GM21515 (cell line): Measurements from ENCODE around the gene CERS5.
"Not testable (repeated sequence)": the region's sequence is repeated elsewhere in the genome, so short reads cannot be mapped to it uniquely, and the experiment has no call there.

Source experiments
- ATAC-seq: cut with Tn5 transposase; IDR thresholded peaks from one replicate; pipeline ENCODE4 v1.9.1; 2021; ENCODE audit not compliant: unreplicated experiment

The CERS5 gene

GRCh38 chr12:50104417-50105366 is 62.5 kb downstream of the CERS5 start:
- no peak for ATAC-seq

DNA sequence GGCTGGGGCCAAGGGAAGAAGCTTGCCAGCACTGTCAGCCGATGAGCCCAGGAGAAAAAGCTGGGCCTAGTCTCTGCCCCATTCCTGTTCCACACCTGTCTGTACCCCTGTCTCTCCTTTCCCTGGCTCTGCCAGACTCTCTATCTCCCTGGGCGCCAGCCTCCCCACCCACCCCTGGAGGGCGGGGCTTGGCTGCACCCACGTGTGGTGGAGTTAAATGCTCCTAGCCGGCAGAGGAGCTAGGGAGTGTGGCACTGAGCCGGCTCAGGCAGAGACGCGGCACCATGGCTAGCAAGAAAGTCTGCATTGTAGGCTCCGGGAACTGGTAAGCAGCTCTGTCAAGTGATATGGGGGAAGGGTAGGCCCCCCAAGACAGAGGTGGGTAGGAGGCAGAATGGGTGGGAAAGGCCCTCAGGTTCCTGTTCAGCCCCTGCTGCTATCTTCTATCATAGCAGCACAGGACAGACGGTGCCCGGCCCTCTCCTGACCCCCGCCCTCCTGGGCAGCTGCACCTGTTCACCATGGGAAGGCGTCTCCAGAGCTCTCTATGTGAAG is 63.3 kb downstream of the CERS5 start, which contains the start of gene GPD1:
TSS of gene GPD1 (plus strand) at position 242 of the 555 bp plus-strand sequence. CDS start at position 285, 43 bp downstream.
- ATAC-seq, result no peak

DNA sequence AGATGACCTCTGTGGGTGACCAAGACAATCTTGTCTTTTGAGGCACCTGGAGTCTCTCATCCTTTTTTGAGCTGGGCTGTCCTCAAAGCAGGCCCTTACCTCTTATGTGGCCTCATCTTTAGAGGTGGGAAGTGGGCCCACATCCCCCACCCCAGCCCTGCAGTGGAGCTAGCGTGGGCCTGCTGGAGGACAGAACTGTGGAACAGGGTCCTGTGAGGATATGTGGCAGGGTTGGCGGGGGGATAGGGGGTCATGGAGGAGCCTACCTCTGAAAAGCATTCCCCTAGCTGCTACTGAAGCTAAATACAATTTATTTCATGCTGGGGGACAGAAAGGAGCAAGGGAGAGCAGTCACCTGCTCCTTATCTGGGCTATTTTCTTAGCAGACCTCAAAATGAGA is 63.8 kb downstream of the CERS5 start:
- no peak for ATAC-seq

- no peak for ATAC-seq
Measured at GRCh38 chr12:50102646-50103309, 64.4 kb downstream of the CERS5 start.

DNA sequence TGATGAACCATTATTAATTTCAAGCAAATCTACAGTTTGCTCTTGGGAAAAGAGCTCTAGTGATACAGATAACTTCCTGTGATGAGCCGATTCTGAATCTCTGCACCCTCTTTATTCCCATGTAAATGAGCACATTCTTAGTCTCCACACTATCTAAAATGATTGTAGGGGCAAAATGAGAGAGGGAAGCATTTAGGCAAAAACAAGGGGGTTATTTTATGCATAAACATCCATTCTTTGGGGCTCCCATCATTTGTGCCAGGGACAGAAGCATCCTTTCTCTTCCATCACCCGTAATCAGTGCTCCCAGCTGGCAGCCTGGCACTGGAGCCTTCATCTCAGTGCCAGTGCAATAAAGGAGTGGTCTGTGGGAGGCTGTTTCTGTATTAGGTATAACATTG is 65.0 kb downstream of the CERS5 start:
- no peak for ATAC-seq

- ATAC-seq, result no peak
Measured at GRCh38 chr12:50101663-50102062, 65.5 kb downstream of the CERS5 start.

DNA sequence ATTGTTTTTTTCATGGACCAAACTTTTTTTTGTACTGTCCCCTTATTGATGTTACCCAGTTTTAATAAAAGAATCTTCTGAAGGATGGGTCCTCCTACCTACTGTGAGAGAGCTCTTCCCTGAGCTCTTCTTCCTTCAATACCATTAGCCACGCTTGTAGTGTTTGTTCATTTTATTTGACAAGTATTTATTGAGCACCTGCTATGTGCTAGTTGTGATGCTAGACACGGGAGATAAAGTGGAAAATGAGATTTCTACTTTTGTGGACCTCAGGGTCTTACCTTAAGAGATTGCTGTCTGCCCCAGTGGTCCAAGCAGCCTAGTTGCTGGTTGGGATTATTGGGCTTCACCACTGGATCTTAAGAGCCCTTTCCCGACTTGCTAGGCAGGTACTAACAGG is 66.6 kb downstream of the CERS5 start:
- no peak for ATAC-seq

DNA sequence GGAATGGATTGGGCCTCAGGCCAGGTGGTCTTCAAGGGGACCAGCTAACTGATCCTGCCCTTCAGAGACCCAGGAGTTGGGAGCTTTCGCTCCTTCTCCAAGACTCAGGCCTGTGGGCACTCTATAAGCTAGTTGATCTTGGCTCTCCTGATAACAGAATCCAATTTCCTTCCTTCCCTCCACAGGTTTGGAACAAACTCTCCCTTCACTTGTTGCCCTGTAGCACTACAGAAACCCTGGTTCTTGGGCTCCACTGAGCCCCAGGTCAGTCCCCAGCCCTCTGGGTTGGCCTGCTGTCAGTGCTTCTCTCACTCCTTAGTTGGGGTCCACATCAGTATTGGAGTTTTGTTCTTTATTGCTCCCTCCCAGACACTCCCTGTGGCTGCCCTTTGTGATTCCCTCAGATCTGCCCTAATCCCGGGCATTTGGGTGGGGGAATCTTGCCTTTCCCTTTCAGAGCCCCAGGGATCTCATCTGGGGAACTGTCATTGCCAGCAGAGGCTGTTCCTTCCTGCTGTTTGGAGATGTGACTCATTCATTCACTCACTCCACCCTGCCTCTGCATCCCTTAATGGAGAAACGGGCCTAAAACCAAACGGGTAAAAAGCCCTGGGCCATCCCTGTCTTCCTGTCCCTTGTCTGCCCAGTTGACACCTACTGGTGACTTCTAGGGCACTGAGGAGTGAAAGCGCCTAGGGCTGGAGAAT is 67.7 kb downstream of the CERS5 start:
- ATAC-seq, result no peak

DNA sequence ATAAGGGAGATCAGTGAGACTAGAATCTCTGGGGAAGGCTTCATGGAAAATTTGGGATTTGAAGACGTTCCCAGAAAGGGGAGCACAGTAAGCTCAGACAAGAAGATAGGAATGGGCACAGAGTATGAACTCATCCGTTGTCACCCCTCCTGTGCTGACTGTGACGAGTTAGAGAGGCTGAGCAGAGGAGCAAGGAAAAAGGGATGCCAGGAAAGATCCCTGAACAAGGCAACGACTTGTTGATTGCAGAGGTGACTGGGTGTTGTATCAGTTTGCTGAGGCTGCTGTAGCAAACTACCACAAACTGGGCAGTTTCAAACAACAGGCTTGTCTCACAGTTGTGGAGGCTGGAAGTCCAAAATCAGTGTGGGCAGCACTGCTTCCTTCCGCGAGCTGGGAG is 69.2 kb downstream of the CERS5 start:
- no peak for ATAC-seq

GRCh38 chr12:50090391-50090790 is 76.8 kb downstream of the CERS5 start:
- ATAC-seq, result no peak

- ATAC-seq, result no peak
Measured at GRCh38 chr12:50089730-50090129, 77.4 kb downstream of the CERS5 start.

DNA sequence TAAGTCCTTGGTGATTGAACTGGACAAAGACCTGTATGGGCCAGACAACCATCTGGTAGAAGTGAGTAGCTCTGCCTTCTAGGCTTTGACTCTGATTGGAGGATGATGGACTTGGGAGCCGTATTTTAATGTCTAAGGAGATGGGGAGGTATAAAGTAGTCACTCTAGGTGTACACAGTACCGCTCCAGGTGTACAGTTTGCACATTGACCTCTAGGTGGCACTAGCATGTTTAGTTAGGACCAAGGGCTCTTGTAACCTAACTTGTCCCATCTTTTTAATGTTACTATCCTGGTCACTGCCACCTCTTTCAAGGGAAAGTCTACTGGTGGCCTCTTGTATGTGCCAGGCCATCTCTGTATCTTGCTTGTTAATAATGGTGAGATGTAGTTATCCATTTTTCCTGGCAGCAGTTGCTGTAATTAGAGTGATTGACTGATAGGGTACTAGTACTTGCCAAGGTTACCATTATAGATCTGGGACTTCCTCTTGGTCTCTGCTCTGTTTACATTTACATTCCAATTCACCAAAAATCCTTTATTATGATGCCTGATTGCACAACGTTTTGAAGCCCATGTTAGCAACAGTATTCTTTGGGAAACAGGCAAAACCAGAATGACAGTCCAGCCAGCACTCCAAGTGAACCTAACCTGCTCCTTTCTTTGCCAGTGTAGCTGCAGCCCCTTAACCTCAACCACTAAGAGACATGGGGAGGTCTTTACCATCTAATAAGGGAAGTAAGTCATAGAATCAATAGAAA is 78.4 kb downstream of the CERS5 start:
- no peak for ATAC-seq

DNA sequence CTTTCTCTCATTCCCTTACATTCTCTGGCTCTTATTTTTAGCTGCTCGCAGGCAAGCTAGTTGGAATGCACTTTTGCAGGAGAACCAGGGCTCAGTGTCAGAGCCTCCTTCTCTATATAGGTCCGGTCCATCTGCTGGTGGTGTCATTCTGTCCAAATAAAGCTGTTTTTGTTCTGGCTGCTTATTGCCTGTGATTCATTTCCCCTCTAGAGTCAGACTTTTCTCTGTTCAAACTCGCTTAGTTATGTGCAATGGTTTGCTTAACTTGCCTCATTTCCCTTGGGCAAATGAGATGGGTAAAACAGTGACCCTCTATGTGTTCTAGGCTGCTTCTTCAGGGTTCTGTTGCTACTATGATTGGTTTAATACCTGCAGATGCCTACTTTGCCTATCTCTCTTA is 79.2 kb downstream of the CERS5 start:
- ATAC-seq, result no peak

DNA sequence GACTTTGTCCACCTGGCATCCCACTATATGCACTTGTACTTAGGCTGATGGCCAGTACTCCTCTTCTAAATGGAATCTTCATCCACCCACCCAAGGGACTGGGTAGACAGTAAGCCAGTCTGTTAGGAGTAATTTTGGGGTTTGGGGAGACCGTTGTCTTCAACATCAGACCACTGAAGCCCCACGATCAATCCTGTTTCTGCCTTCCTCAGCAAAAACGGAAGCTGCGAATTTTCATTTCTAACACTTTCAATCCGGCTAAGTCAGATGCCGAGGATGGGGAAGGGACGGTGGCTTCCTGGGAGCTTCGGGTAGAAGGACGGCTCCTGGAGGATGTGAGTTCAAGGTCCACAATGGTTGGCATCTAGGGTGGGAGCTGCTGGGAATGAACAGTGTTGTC is 80.0 kb downstream of the CERS5 start:
- no peak for ATAC-seq

- ATAC-seq, result no peak
Measured at GRCh38 chr12:50086148-50086547, 81.0 kb downstream of the CERS5 start.

- no peak for ATAC-seq
Measured at GRCh38 chr12:50085615-50086072, 81.5 kb downstream of the CERS5 start.

DNA sequence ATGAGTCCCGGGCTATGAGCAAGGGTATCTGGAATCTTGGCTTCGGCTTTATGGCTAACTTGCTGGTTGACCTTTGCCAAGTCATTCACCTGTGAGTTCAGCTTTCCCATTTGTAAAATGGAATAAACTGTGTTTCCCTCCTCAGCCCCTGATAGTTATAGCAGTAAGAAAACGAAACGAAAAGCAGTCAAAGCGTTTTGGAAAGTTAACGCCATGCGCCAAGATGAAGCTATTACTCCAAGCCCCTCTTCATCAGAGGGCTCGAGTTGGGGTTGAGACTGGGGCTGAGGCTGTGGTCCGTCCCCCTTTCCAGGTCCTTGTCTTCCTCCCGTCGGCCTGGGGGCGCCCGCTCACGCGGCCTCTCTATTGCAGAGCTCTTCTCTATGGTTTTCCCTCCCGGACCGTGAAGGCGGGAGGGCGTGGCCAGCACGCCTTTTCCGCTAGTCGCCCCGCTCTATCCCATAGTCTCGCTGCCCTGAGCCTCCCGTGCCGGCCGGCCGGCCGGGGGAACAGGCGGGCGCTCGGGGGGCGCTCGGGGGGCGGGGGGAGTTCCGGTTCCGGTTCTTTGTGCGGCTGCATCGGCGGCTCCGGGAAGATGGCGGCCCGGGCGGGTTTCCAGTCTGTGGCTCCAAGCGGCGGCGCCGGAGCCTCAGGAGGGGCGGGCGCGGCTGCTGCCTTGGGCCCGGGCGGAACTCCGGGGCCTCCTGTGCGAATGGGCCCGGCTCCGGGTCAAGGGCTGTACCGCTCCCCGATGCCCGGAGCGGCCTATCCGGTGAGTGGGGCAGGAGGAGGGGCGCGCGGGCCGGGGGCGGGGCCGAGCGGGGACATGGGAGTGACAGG is 82.2 kb downstream of the CERS5 start, which contains the start of gene SMARCD1:
TSS of gene SMARCD1 (plus strand) at position 568 of the 840 bp plus-strand sequence. CDS start at position 596, 28 bp downstream.
- peak; percentile 80 for ATAC-seq

DNA sequence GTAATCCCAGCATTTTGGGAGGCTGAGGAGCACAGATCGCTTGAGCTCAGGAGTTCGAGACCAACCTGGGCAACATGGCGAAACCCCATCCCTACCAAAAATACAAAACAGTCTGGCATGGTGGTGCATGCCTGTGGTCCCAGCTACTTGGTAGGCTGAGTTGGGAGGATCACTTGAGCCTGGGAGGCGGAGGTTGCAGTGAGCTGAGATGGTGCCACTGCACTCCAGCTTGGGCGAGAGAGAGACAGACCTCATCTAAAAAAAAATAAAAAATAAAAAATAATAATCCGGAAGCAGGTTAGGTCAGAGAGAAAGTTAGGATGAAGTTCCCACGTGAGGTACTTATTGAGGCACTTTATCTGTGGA is 82.8 kb downstream of the CERS5 start:
- ATAC-seq, result not testable (repeated sequence)

DNA sequence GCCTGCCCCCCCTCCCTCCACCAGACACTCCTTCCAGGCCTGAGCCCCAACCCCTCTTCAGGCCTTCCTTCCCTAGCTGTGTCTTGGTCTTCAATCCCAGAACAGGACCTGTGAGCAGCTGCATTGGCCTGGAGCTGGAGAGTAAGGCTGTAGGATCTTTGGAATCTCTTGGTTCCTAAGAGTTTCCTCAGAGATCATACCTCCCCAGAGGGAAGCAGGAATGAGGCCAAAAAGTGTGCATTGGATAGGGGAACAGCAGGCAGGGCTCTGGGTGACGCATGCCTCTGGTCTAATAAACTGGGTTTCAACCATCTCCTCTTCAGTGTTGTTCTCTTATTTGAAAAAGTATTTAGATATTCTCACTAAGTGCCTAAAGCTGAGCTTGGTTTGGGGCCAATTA is 83.9 kb downstream of the CERS5 start:
- ATAC-seq, result no peak
